Psoas muscle (tissue), 8 donors: ENCODE measurements around the gene DHRS3. TPM values are rescaled to one million over a fixed set of nuclear protein-coding genes. Genes with fewer than 3 reads are reported as not detected.

Source experiments
- ATAC-seq, 4 donors: fragments of 200-7000 bp; cut with Tn5 transposase; one replicate each; pipeline ENCODE4 v1.9.1; 2020; ENCODE audit warnings: moderate library complexity in 3 of 4, mild to moderate bottlenecking in 2 of 4
- DNase-seq, 2 donors: peaks; one replicate each; pipeline ENCODE4 v3.0.0-alpha.2; 2020
- H3K27ac ChIP-seq: fragments of 200-600 bp; one replicate; pipeline ENCODE4 v1.8.0; 2022
- H3K27me3 ChIP-seq, 3 donors: fragments of 200-600 bp in 1 of 3; one replicate each; pipeline versions ENCODE4 v1.6.1 to v1.8.0; 2013 to 2022; ENCODE audit warnings: low read length in 2 of 3, mild to moderate bottlenecking in 2 of 3, moderate library complexity in 1 of 3; ENCODE audit not compliant: insufficient read depth in 3 of 3
- H3K36me3 ChIP-seq, 2 donors: fragments of 200-600 bp in 1 of 2; one replicate each; pipeline versions ENCODE4 v1.6.1 to v1.8.0; 2013 to 2022; ENCODE audit warnings: low read depth in 1 of 2, mild to moderate bottlenecking in 1 of 2, moderate library complexity in 1 of 2; ENCODE audit not compliant: insufficient read depth in 1 of 2
- H3K4me1 ChIP-seq: fragments of 200-600 bp; one replicate; pipeline ENCODE4 v1.8.0; 2022
- H3K4me3 ChIP-seq: fragments of 200-600 bp; one replicate; pipeline ENCODE4 v1.8.0; 2022; ENCODE audit warnings: mild to moderate bottlenecking
- H3K9me3 ChIP-seq: fragments of 200-600 bp; one replicate; pipeline ENCODE4 v1.8.0; 2022
- WGBS, 3 donors: extraction: QIAGEN DNeasy Blood & Tissue Kit; methylation state at CpG; one replicate each; pipeline versions ENCODE4 v1.1.6 to v1.1.7; 2013; 5-methylcytosine and 5-hydroxymethylcytosine counted together
- intact Hi-C, 2 donors: fragments of 100-400 bp; cut with DNase I; formaldehyde crosslinking; loops; one replicate each; pipeline versions ENCODE4 v1.11.0 to v1.14.2; 2022
- polyA plus RNA-seq, 3 donors: library from polyadenylated mRNA; stranded (reverse); fragments of 200-250 nt; gene quantifications; one replicate each; pipeline ENCODE4 v1.2.3, GENCODE V29; 2013
- total RNA-seq, 4 donors: library from RNA; stranded (reverse); fragmentation: NEBNext Ultra II Directional in 2 of 4; extraction: Animal tissue kit (Norgen Biotek cat#: 25700) in 2 of 4; gene quantifications; one replicate each; pipeline versions ENCODE4 v1.2.1 to v1.2.4, GENCODE V29; 2021 to 2023
- TF ChIP-seq, protein P1 (sequence below): fragments of 200-600 bp; IDR thresholded peaks from one replicate; pipeline ENCODE4 v1.8.0; 2022; ENCODE audit warnings: antibody characterized with exemption
- donor health status: healthy with polysubstance abuse.
- donor health status: DM: no; HTN: no; CAD: no; lungs with moderate emphysema.
- donor health status: Bipolar disorder and iron deficiency.
- donor health status: healthy.
- donor health status: DM: yes; HTN: yes; CAD: no.
- donor health status: DM: no; HTN: no; CAD: no.
- donor health status: DM: no; HTN: no; CAD: no.
- donor health status: DM: yes; HTN: yes; CAD: no.

Gene DHRS3
- total and polyA plus RNA-seq, 7 donors = 21.7 to 78.7 (median 41.2) TPM

GRCh38 chr1:12573015-12573825 lies 44.8 kb downstream of the DHRS3 start:
- peaks cover 0 to 96% of the 10 kb centered on the region in 2 donors for H3K36me3 ChIP-seq

GRCh38 chr1:12572522-12572921 lies 45.5 kb downstream of the DHRS3 start:
- 96 to 98% (median 97%) methylated on average over 7 of the region's 7 CpGs for WGBS, 3 donors

More at GRCh38 chr1:12573015-12573825, 44.8 kb downstream of the DHRS3 start:
- no peak for DNase-seq
- TF ChIP-seq, protein P1, sequence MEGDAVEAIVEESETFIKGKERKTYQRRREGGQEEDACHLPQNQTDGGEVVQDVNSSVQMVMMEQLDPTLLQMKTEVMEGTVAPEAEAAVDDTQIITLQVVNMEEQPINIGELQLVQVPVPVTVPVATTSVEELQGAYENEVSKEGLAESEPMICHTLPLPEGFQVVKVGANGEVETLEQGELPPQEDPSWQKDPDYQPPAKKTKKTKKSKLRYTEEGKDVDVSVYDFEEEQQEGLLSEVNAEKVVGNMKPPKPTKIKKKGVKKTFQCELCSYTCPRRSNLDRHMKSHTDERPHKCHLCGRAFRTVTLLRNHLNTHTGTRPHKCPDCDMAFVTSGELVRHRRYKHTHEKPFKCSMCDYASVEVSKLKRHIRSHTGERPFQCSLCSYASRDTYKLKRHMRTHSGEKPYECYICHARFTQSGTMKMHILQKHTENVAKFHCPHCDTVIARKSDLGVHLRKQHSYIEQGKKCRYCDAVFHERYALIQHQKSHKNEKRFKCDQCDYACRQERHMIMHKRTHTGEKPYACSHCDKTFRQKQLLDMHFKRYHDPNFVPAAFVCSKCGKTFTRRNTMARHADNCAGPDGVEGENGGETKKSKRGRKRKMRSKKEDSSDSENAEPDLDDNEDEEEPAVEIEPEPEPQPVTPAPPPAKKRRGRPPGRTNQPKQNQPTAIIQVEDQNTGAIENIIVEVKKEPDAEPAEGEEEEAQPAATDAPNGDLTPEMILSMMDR = no peak
- Histone ChIP-seq H3K27me3 (no peaks in the 10 kb centered on the region), H3K4me3 (no peak overlapping the region), H3K27ac (peak overlapping the region; percentile 58), H3K9me3 (no peaks in the 10 kb centered on the region), H3K4me1 (peaks cover 15% of the 10 kb centered on the region)
- peak; percentile 12 to 60 (median 50) for ATAC-seq
- intact Hi-C loops = no loop called here
- WGBS, 3 donors = 81 to 83% (median 83%) methylated on average over 9 of the region's 9 CpGs

GRCh38 chr1:12570291-12570690 lies 47.7 kb downstream of the DHRS3 start:
- no peak for DNase-seq
- WGBS, 3 donors = 87 to 95% (median 93%) methylated on average over 5 of the region's 5 CpGs
- TF ChIP-seq, protein P1 = no peak
- Histone ChIP-seq H3K9me3 (no peaks in the 10 kb centered on the region), H3K27me3 (no peaks in the 10 kb centered on the region), H3K27ac (no peak overlapping the region), H3K4me3 (no peak overlapping the region), H3K4me1 (peaks cover 25% of the 10 kb centered on the region), H3K36me3 (peaks cover 0 to 76% of the 10 kb centered on the region in 2 donors)
- ATAC-seq = no peak
- intact Hi-C loops = no loop called here

More at GRCh38 chr1:12572522-12572921, 45.5 kb downstream of the DHRS3 start:
- DNase-seq (no peak), ATAC-seq (peak in 3 of 4 donors; percentile 21 to 43 (median 31))
- intact Hi-C loops = no loop called here
- peaks cover 0 to 96% of the 10 kb centered on the region in 2 donors for H3K36me3 ChIP-seq
- TF ChIP-seq, protein P1 = no peak
- H3K4me3 ChIP-seq = no peak overlapping the region
- H3K4me1 ChIP-seq = peaks cover 15% of the 10 kb centered on the region
- H3K27me3 ChIP-seq = no peaks in the 10 kb centered on the region
- H3K9me3 ChIP-seq = no peaks in the 10 kb centered on the region
- H3K27ac ChIP-seq = peak overlapping the region; percentile 58

DNA sequence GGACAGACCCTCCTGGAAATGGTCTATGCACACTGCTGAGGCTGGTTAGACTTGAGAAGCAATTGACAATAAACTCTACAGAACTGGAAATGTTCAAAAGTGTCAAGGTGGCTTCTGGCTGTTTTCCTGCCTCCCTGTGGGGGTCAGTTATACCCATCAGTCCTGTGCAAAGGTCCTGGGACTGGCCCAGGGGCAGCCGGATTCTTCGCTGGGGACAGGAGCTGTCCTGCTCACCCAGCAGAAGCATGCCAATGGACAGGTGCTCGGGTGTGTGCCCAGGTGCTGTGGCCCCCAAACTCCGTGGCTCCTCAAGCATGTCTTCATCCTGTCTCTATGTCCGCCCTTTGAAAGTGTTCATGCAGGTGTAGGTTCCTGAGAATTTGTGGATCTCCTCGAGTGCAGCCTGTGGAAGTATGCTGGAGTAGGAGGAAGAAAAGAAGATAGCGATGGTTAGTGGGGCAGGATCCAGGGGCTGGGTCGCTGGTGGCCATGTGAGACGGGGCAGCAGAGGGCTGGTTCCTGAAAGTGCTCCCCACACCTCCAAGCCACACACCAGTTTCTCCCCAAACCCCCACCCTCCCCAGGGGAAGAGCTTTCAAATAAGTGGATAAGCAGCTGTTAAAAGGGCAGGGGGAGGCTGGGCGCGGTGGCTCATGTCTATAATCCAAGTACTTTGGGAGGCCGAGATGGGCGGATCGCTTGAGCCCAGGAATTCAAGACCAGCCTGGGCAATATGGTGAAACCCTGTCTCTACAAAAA lies 49.8 kb downstream of the DHRS3 start:
- H3K4me1 ChIP-seq = peaks cover 21% of the 10 kb centered on the region
- peaks cover 0 to 56% of the 10 kb centered on the region in 2 donors for H3K36me3 ChIP-seq
- H3K27me3 ChIP-seq = no peaks in the 10 kb centered on the region
- H3K4me3 ChIP-seq = no peak overlapping the region
- intact Hi-C loops = no loop called here
- TF ChIP-seq, protein P1 = no peak
- peaks cover 3% of the 10 kb centered on the region for H3K9me3 ChIP-seq
- DNase-seq = peak in 1 of 2 donors; percentile 32
- 88 to 92% (median 92%) methylated on average over 14 of the region's 14 CpGs for WGBS, 3 donors
- no peak for ATAC-seq
- H3K27ac ChIP-seq = no peak overlapping the region
